ENCODE data around the gene ANKS1A.

ANKS1A gene

GRCh38 chr6:35019831-35020230 lies 130.8 kb downstream of the ANKS1A start:
- no peak for DNase-seq (ENCODE audit: low read depth in 2 of 2)

GRCh38 chr6:35021004-35021403 lies 131.9 kb downstream of the ANKS1A start:
- no peak for DNase-seq (ENCODE audit: low read depth in 2 of 2)

GRCh38 chr6:35023091-35024000 lies 134.3 kb downstream of the ANKS1A start:
- DNase-seq (ENCODE audit: low read depth in 2 of 2), result no peak

GRCh38 chr6:35024551-35025054 lies 135.5 kb downstream of the ANKS1A start:
- no peak for DNase-seq (ENCODE audit: low read depth in 2 of 2)

- no peak for DNase-seq (ENCODE audit: low read depth in 2 of 2)
Observed at GRCh38 chr6:35025232-35026188, 136.5 kb downstream of the ANKS1A start.

GRCh38 chr6:35026434-35027222 lies 137.6 kb downstream of the ANKS1A start:
- DNase-seq (ENCODE audit: low read depth in 2 of 2), result no peak

- no peak for DNase-seq (ENCODE audit: low read depth in 2 of 2)
Observed at GRCh38 chr6:35027807-35028206, 138.8 kb downstream of the ANKS1A start.

GRCh38 chr6:35028781-35029769 lies 140.0 kb downstream of the ANKS1A start:
- DNase-seq (ENCODE audit: low read depth in 2 of 2), result no peak

- no peak for DNase-seq (ENCODE audit: low read depth in 2 of 2)
Observed at GRCh38 chr6:35030099-35030498, 141.0 kb downstream of the ANKS1A start.

- DNase-seq (ENCODE audit: low read depth in 2 of 2), result no peak
Observed at GRCh38 chr6:35031611-35032529, 142.8 kb downstream of the ANKS1A start.

GRCh38 chr6:35033683-35034082 lies 144.6 kb downstream of the ANKS1A start:
- no peak for DNase-seq (ENCODE audit: low read depth in 2 of 2)

GRCh38 chr6:35034411-35035191 lies 145.5 kb downstream of the ANKS1A start:
- DNase-seq (ENCODE audit: low read depth in 2 of 2), result no peak

- no peak for DNase-seq (ENCODE audit: low read depth in 2 of 2)
Observed at GRCh38 chr6:35035481-35036030, 146.5 kb downstream of the ANKS1A start.

- DNase-seq (ENCODE audit: low read depth in 2 of 2), result no peak
Observed at GRCh38 chr6:35036059-35036827, 147.2 kb downstream of the ANKS1A start.

GRCh38 chr6:35036828-35037663 lies 148.0 kb downstream of the ANKS1A start:
- no peak for DNase-seq (ENCODE audit: low read depth in 2 of 2)

GRCh38 chr6:35037664-35038038 lies 148.6 kb downstream of the ANKS1A start:
- no peak for DNase-seq (ENCODE audit: low read depth in 2 of 2)

Data from stimulated activated CD4-positive, alpha-beta T cell treated with anti-CD3 and anti-CD28 coated beads, Interleukin-1b, Interleukin-23, amount 100 ng/mL, for 4 hours (primary cell).